K562 (cell line): ENCODE data around the gene EHBP1. TPM values are rescaled to one million over a fixed set of nuclear protein-coding genes. Genes with fewer than 3 reads are reported as not detected.

Experiments used
- ATAC-seq: fragments of 200-7000 bp; cut with Tn5 transposase; 3 replicates; pipeline ENCODE4 v1.9.1; 2020; ENCODE audit warnings: moderate library complexity
- BruUV-seq: library from RNA; stranded (reverse); fragments of 400-500 nt; replicated peaks from 2 replicates; lab custom pipeline; 2021; lab: Mats Ljungman, UMichigan
- CTCF ChIA-PET: fragments of 300-600 bp; formaldehyde crosslinking; extraction: SDS; loops from one replicate; lab custom pipeline; 2021; ENCODE audit warnings: low intra/inter-chr PET ratio; lab: Yijun Ruan, JAX
- POLR2A ChIA-PET: fragments of 300-600, 350-650 bp; sonication (Branson Sonifier 250); formaldehyde crosslinking; extraction: SDS; loops from one replicate; lab custom pipeline; 2021; ENCODE audit warnings: antibody characterized with exemption, inconsistent platforms; lab: Yijun Ruan, JAX
- DNase-seq, 4 experiments: peaks; one replicate each; pipeline versions ENCODE4 v3.0.0 to v3.0.0-alpha.2; 2011 to 2018; ENCODE audit warnings: low spot score in 3 of 4, mixed read lengths in 3 of 4; ENCODE audit errors: extremely low read depth in 1 of 4
- FAIRE-seq: peaks from 2 replicates; lab custom pipeline; 2011; peaks lifted over from hg19 to GRCh38; lab: Jason Lieb, UNC
- H2AFZ ChIP-seq: 2 replicates; pipeline ENCODE4 v1.6.0; 2011; ENCODE audit warnings: low read depth, low read length, control low read depth, inconsistent platforms
- H3K27ac ChIP-seq: fragments of 200-600 bp; 3 replicates; pipeline ENCODE4 v1.8.0; 2011; ENCODE audit warnings: low read depth, mild to moderate bottlenecking, control low read depth, inconsistent platforms, low read length, moderate library complexity, mixed read lengths; ENCODE audit errors: extremely low read depth
- H3K27me3 ChIP-seq, 2 experiments: fragments of 300-600 bp in 1 of 2; 2 replicates in 1 of 2; 3 replicates in 1 of 2; pipeline versions ENCODE4 v1.6.0 to v1.8.0; 2011; ENCODE audit warnings: inconsistent platforms in 2 of 2, low read length in 2 of 2, mild to moderate bottlenecking in 1 of 2, mixed read lengths in 1 of 2, moderate library complexity in 1 of 2; ENCODE audit not compliant: control insufficient read depth in 2 of 2, insufficient read depth in 2 of 2
- H3K36me3 ChIP-seq: fragments of 300-600 bp; 3 replicates; pipeline ENCODE4 v1.8.0; 2011; ENCODE audit warnings: mild to moderate bottlenecking, low read length, inconsistent platforms; ENCODE audit not compliant: control insufficient read depth, insufficient read depth
- H3K4me1 ChIP-seq, 2 experiments: fragments of 200-600 bp in 1 of 2; replicated peaks in 1 of 2; 2 replicates in 1 of 2; 3 replicates in 1 of 2; pipeline versions ENCODE4 v1.5.1 to v1.8.0; 2011; ENCODE audit warnings: inconsistent platforms in 2 of 2, low read length in 2 of 2, mild to moderate bottlenecking in 1 of 2, mixed read lengths in 1 of 2, moderate library complexity in 1 of 2; ENCODE audit not compliant: control insufficient read depth in 2 of 2, insufficient read depth in 2 of 2
- H3K4me2 ChIP-seq: 2 replicates; pipeline ENCODE4 v1.6.1; 2011; ENCODE audit warnings: low read length, control low read depth, inconsistent platforms, mixed read lengths; ENCODE audit not compliant: insufficient read depth
- H3K4me3 ChIP-seq: fragments of 200-600 bp; sonication (generic), shearing (Covaris generic); 2 replicates; pipeline ENCODE4 v1.5.1; 2016; ENCODE audit warnings: control low read depth, inconsistent platforms
- H3K79me2 ChIP-seq: fragments of 200-600 bp; 3 replicates; pipeline ENCODE4 v1.8.0; 2011; ENCODE audit warnings: low read length, inconsistent platforms; ENCODE audit not compliant: control insufficient read depth, insufficient read depth
- H3K9ac ChIP-seq, 2 experiments: 2 replicates each; pipeline versions ENCODE4 v1.6.0 to v1.6.1; 2011; ENCODE audit warnings: low read depth in 2 of 2, low read length in 2 of 2, control low read depth in 1 of 2, inconsistent platforms in 1 of 2, mild to moderate bottlenecking in 1 of 2, mixed read lengths in 1 of 2; ENCODE audit not compliant: insufficient read depth in 1 of 2
- H3K9me1 ChIP-seq: one replicate; pipeline ENCODE4 v1.6.0; 2011; ENCODE audit warnings: inconsistent platforms, mild to moderate bottlenecking, low read length, moderate library complexity; ENCODE audit not compliant: control insufficient read depth, insufficient read depth
- H3K9me3 ChIP-seq: replicated peaks from 2 replicates; pipeline ENCODE4 v1.5.1; 2011; ENCODE audit warnings: low read depth, low read length, inconsistent platforms; ENCODE audit not compliant: control insufficient read depth, insufficient read depth
- H4K20me1 ChIP-seq: replicated peaks from 2 replicates; pipeline ENCODE4 v1.6.1; 2011; ENCODE audit warnings: low read length, inconsistent platforms, mixed read lengths; ENCODE audit not compliant: control insufficient read depth, insufficient read depth
- ASH1L ChIP-seq: fragments of 450-650 bp; IDR thresholded peaks from 2 replicates; pipeline ENCODE4 v1.6.1; 2018; ENCODE audit warnings: borderline replicate concordance, mild to moderate bottlenecking, low read depth; ENCODE audit not compliant: partially characterized antibody
- CAMTA2 ChIP-seq: fragments of 250-450 bp; sonication (Bioruptor Pico); conservative IDR thresholded peaks from 2 replicates; pipeline ENCODE4 v1.5.1; 2022
- ETV1 ChIP-seq: fragments of 450-650 bp; conservative IDR thresholded peaks from 2 replicates; pipeline ENCODE4 v1.6.1; 2016; ENCODE audit warnings: missing genetic modification characterization, control low read depth, low read depth, missing compliant biosample characterization
- GTF2A2 ChIP-seq: IDR thresholded peaks from 2 replicates; pipeline ENCODE4 v1.6.1; 2016; ENCODE audit warnings: mild to moderate bottlenecking, missing genetic modification characterization, missing compliant biosample characterization
- HDAC8 ChIP-seq: fragments of 450-650 bp; IDR thresholded peaks from 2 replicates; pipeline ENCODE4 v1.6.1; 2016; ENCODE audit warnings: mild to moderate bottlenecking, missing genetic modification characterization, moderate library complexity, missing compliant biosample characterization
- IFI16 ChIP-seq: fragments of 250-450 bp; sonication (Bioruptor Pico); IDR thresholded peaks from 2 replicates; pipeline ENCODE4 v2.1.2; 2022; ENCODE audit warnings: mild to moderate bottlenecking, inconsistent platforms
- MCM7 ChIP-seq, 2 experiments: fragments of 450-650 bp; IDR thresholded peaks; 2 replicates each; pipeline ENCODE4 v1.6.1; 2016 to 2018
- MTF1 ChIP-seq: fragments of 250-450 bp; sonication (Bioruptor Pico); IDR thresholded peaks from 2 replicates; pipeline ENCODE4 v1.9.0; 2021; ENCODE audit warnings: moderate library complexity, mild to moderate bottlenecking, inconsistent platforms, borderline replicate concordance
- PHF20 ChIP-seq: fragments of 450-650 bp; IDR thresholded peaks from 2 replicates; pipeline ENCODE4 v1.6.1; 2018; ENCODE audit not compliant: partially characterized antibody
- RB1 ChIP-seq: fragments of 450-650 bp; IDR thresholded peaks from 2 replicates; pipeline ENCODE4 v1.6.1; 2017; ENCODE audit warnings: low read depth, mild to moderate bottlenecking
- SMARCC2 ChIP-seq: fragments of 450-650 bp; IDR thresholded peaks from 2 replicates; pipeline ENCODE4 v1.6.1; 2017; ENCODE audit warnings: antibody characterized with exemption, moderate library complexity, mild to moderate bottlenecking, low read depth
- SRSF3 ChIP-seq: fragments of 200-400 bp; formaldehyde crosslinking; IDR thresholded peaks from 2 replicates; pipeline ENCODE4 v1.6.1; 2016; ENCODE audit warnings: mild to moderate bottlenecking, low read length, moderate library complexity; ENCODE audit not compliant: insufficient read depth
- TRIM28 ChIP-seq: fragments of 450-650 bp; IDR thresholded peaks from 2 replicates; pipeline ENCODE4 v1.6.1; 2017
- ZBED1 ChIP-seq: IDR thresholded peaks from 2 replicates; pipeline ENCODE4 v1.6.1; 2014
- ZNF239 ChIP-seq: fragments of 250-450 bp; sonication (Bioruptor Pico); IDR thresholded peaks from 2 replicates; pipeline ENCODE4 v1.4.0; 2020; ENCODE audit warnings: mild to moderate bottlenecking
- ZNF316 ChIP-seq: fragments of 450-650 bp; IDR thresholded peaks from 2 replicates; pipeline ENCODE4 v1.6.1; 2016
- WGBS: fragments of 100-300 bp; shearing (Covaris generic); methylation state at CpG from one replicate; pipeline ENCODE4 v1.1.6; 2016; ENCODE audit warnings: low coverage, mixed read lengths; ENCODE audit not compliant: insufficient coverage; ENCODE audit errors: missing lambda C conversion rate; 5-methylcytosine and 5-hydroxymethylcytosine counted together
- in situ Hi-C: fragments of 300-500 bp; cut with MboI; formaldehyde crosslinking; loops from 4 replicates; pipeline ENCODE4 v1.15.0; 2018; ENCODE audit warnings: inconsistent platforms, mixed read lengths
- intact Hi-C: fragments of 100-400 bp; cut with micrococcal nuclease; formaldehyde crosslinking; loops from 2 replicates; pipeline ENCODE4 v1.14.2; 2022
- polyA plus RNA-seq, 8 experiments: library from polyadenylated mRNA; depleted of rRNA in 4 of 8; stranded (reverse) in 5 of 8; unstranded in 3 of 8; fragments of >200 nt; fragmentation: Nextera tagmentation in 2 of 8; fragmentation: Illumina TruSeq in 1 of 8; extraction: Ambion mirVana in 2 of 8; extraction: Trizol in 1 of 8; gene quantifications; 2 replicates each; pipeline versions ENCODE4 v1.2.1 to v1.2.3, GENCODE V29; 2011 to 2014; ENCODE audit warnings: inconsistent platforms in 1 of 8, missing spikeins in 1 of 8
- total RNA-seq, 7 experiments: library from RNA; depleted of rRNA in 6 of 7; stranded (reverse); fragments of >200 nt in 6 of 7; fragmentation: Illumina TruSeq in 2 of 7; extraction: Trizol in 2 of 7; gene quantifications; 2 replicates each; pipeline versions ENCODE4 v1.2.1 to v1.2.3, GENCODE V29; 2011 to 2021; ENCODE audit warnings: low replicate concordance in 1 of 7
- TF ChIP-seq, protein P1 (sequence below): fragments of 250-450 bp; sonication (Bioruptor Pico); IDR thresholded peaks from 2 replicates; pipeline ENCODE4 v1.5.0; 2021
- TF ChIP-seq, protein P2 (sequence below): sonication (generic); formaldehyde crosslinking; IDR thresholded peaks from 2 replicates; pipeline ENCODE4 v1.8.0; 2022; ENCODE audit warnings: missing genetic modification reagents, mild to moderate bottlenecking, borderline replicate concordance

The EHBP1 gene
- total and polyA plus RNA-seq, 9 of the 15 experiments (the other 6 are each of a cell fraction or from before 2014, with no cell fraction given) = 8.9 to 26.6 (median 19.3) TPM

DNA sequence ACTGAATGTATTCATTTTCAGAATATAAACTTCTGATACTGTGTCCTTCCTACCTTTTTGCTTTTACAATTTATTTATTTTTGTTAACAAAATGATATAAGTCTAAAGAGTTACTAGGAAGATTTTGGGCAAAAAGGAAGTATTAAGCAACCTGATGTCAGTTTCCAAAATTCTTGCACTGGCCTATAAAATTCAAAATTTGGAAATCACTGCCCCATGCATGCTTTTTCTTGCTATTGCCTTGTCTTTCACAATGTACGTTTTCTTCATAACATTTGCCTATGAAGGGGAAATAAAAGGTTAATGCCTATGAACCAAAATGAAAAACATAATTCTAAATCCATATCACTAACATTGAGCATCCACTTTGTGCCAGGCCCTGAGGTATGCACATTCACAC, 40.1 kb upstream of the EHBP1 start:
- DNase-seq = no peak
- no peaks in the 10 kb centered on the region for H3K79me2 ChIP-seq
- H3K4me3 ChIP-seq = no peak overlapping the region
- no peaks in the 10 kb centered on the region for H3K9me1 ChIP-seq
- no peak for FAIRE-seq
- ATAC-seq = no peak
- H3K9ac ChIP-seq = no peak overlapping the region
- H2AFZ ChIP-seq = no peak overlapping the region
- WGBS = 0% methylated on average over 1 of the region's 1 CpG
- H3K27me3 ChIP-seq = peaks cover 3 to 10% of the 10 kb centered on the region in 2 experiments
- no peak overlapping the region for H3K27ac ChIP-seq
- POLR2A ChIA-PET = interaction anchor here (1.1 kb wide), 1 partner anchor 10 kb away, joined by 5 read pairs; no protein-coding TSS in a partner anchor
- BruUV-seq = no TSS peak
- CTCF ChIA-PET = no interaction called here
- H3K9me3 ChIP-seq = no peaks in the 10 kb centered on the region
- intact Hi-C loops (no loop called here), in situ Hi-C loops (no loop called here)
- TF ChIP-seq ZNF239 (CRISPR knock-in tag) = no peak
- no peak for TF ChIP-seq IFI16
- TF ChIP-seq SRSF3 = no peak
- no peak for TF ChIP-seq ZNF316
- TF ChIP-seq HDAC8 (tag) = no peak
- TF ChIP-seq ASH1L = no peak
- no peak for TF ChIP-seq PHF20
- no peak for TF ChIP-seq MCM7 (IDR thresholded peaks at IDR 0.05)
- no peaks in the 10 kb centered on the region for H3K36me3 ChIP-seq
- H3K4me1 ChIP-seq = no peaks in the 10 kb centered on the region
- H4K20me1 ChIP-seq = no peaks in the 10 kb centered on the region
- no peak overlapping the region for H3K4me2 ChIP-seq

DNA sequence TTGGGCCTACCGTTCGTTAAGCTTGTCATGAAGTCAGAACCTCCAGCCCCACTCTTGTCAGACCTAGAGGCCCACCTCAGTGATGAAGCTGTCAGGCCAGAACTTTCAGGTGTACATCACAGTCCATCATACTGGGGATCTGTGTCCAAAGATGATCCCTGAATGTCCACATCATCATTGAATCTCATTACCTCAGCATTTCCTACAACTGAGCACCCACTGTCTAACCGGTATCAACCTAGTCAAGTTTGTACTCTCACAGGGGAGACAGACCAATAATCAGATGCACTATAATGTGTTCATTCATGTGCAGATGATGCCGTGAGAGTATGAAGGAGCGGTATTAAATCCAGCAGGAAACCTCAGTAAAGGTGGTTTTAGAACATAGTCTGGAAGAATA, 36.3 kb upstream of the EHBP1 start:
- no peak overlapping the region for H3K9ac ChIP-seq
- ChIA-PET CTCF (no interaction called here), POLR2A (no interaction called here)
- DNase-seq (no peak), ATAC-seq (no peak), FAIRE-seq (no peak)
- no peak overlapping the region for H2AFZ ChIP-seq
- no peak overlapping the region for H3K27ac ChIP-seq
- 0% methylated on average over 5 of the region's 5 CpGs for WGBS
- peaks cover 2 to 18% of the 10 kb centered on the region in 2 experiments; a peak in 4 of 5 replicates for H3K27me3 ChIP-seq
- no peaks in the 10 kb centered on the region for H3K4me1 ChIP-seq
- H3K9me3 ChIP-seq = no peaks in the 10 kb centered on the region
- no peaks in the 10 kb centered on the region for H3K79me2 ChIP-seq
- H3K4me2 ChIP-seq = no peak overlapping the region
- BruUV-seq = no TSS peak
- H3K9me1 ChIP-seq = no peaks in the 10 kb centered on the region
- in situ Hi-C loops = no loop called here
- H4K20me1 ChIP-seq = no peaks in the 10 kb centered on the region
- intact Hi-C loops = no loop called here
- no peaks in the 10 kb centered on the region for H3K36me3 ChIP-seq
- H3K4me3 ChIP-seq = no peak overlapping the region
- TF ChIP-seq SMARCC2 (no peak), MTF1 (no peak), ZBED1 (no peak), ETV1 (tag) (no peak), RB1 (no peak), GTF2A2 (tag) (no peak), TRIM28 (no peak), CAMTA2 (CRISPR knock-in tag) (no peak)
- TF ChIP-seq, protein P1, sequence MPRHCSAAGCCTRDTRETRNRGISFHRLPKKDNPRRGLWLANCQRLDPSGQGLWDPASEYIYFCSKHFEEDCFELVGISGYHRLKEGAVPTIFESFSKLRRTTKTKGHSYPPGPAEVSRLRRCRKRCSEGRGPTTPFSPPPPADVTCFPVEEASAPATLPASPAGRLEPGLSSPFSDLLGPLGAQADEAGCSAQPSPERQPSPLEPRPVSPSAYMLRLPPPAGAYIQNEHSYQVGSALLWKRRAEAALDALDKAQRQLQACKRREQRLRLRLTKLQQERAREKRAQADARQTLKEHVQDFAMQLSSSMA = no peak
- TF ChIP-seq, protein P2, sequence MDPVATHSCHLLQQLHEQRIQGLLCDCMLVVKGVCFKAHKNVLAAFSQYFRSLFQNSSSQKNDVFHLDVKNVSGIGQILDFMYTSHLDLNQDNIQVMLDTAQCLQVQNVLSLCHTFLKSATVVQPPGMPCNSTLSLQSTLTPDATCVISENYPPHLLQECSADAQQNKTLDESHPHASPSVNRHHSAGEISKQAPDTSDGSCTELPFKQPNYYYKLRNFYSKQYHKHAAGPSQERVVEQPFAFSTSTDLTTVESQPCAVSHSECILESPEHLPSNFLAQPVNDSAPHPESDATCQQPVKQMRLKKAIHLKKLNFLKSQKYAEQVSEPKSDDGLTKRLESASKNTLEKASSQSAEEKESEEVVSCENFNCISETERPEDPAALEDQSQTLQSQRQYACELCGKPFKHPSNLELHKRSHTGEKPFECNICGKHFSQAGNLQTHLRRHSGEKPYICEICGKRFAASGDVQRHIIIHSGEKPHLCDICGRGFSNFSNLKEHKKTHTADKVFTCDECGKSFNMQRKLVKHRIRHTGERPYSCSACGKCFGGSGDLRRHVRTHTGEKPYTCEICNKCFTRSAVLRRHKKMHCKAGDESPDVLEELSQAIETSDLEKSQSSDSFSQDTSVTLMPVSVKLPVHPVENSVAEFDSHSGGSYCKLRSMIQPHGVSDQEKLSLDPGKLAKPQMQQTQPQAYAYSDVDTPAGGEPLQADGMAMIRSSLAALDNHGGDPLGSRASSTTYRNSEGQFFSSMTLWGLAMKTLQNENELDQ (CRISPR knock-in tag) = no peak
